GM19238 (cell line): Measurements from ENCODE around the gene IL4R.

Source experiments
- DNase-seq: peaks from one replicate; pipeline ENCODE4 v3.0.0; 2011; ENCODE audit warnings: low spot score; ENCODE audit not compliant: insufficient read length

Gene IL4R

GRCh38 chr16:27314161-27314723 lies 468 bp downstream of the IL4R start:
- no peak for DNase-seq

GRCh38 chr16:27314986-27315332 lies 1.2 kb downstream of the IL4R start:
- DNase-seq: no peak

- DNase-seq: no peak
These were observed 1.7 kb downstream of the IL4R start for GRCh38 chr16:27315333-27316037.

GRCh38 chr16:27316038-27316680 lies 2.4 kb downstream of the IL4R start:
- no peak for DNase-seq

DNA sequence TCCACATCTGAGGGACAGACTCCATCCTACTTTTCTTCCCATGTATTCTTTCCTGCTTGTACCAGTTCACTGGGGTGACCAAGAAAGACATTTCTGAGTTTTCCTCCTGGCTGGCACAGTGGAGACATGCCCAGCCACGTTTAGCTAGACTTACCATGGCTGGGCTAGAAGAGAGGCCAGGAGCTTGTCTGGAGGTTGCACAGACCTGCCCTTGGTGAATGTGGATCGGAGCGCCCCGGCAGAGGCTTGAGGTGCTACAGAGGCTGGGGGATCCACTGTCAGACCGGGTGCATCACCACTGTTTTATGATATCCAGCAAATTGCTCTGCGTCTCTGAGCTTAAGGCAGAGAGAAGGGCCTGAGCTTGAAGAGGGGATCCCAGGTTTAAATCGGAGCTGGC lies 3.5 kb downstream of the IL4R start:
- DNase-seq: no peak

DNA sequence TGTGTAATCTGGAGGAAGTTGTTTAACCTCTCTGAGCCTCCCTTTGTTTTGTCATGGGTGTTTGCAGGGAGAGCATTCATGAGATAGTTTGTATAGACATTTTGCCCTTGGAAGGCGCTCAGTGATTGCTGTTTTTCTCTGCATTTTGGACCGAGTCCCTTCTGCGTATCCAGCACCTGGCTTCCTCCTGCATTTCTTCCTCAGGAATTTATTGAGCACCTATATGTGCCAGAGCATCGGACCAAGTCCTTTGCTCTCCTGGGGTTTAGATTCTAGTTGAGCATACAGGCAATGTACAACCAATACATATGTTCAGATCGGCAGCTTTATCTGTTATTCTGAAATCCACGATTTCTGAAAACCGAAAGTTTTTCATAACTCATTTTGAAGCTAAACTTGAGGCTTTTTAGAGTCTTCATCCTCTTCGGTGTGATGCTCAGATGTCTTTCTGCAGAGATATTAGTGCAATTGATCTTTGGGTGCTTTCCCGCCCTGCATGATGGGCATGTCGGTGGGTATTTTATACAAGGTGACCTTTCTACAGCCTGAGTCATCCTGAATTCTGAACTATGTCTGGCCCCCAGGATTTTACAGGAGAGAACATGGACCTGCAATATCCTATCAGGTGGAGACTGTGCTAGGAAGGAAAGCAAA lies 4.1 kb downstream of the IL4R start:
- DNase-seq: no peak

GRCh38 chr16:27318392-27319256 lies 4.8 kb downstream of the IL4R start:
- peak; percentile 30 for DNase-seq

DNA sequence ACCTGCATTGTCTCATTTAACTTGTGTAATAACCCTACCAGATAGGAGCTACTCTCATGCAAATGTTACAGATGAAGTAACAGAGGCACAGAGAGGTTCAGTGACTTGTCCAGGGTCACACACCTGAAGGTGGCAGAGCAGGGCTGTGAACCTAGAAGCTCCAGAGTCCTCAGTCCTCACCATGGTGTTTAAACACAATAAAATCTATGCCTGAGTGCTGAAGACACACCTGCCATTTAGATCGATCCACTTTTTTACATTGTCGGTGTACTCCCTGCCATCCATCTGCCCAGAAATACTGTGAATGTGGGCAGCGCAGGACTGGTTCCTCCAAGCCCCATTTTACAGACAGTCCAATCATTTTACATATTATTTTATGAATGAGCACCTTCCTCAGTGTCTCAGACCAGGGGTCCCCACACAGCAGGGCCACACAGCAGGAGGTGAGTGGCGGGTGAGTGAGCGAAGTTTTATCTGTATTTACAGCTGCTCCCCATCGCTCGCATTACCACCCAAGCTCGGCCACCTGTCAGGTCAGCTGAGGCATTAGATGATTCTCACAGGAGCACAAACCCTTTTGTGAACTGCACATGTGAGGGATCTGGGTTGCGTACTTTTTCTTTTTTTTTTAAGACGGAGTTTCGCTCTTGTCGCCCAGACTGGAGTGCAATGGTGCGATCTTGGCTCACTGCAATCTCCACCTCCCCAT lies 5.6 kb downstream of the IL4R start:
- DNase-seq: no peak

- no peak for DNase-seq
These were observed 6.7 kb downstream of the IL4R start for GRCh38 chr16:27320261-27321012.

- DNase-seq: no peak
These were observed 7.5 kb downstream of the IL4R start for GRCh38 chr16:27321013-27321915.

DNA sequence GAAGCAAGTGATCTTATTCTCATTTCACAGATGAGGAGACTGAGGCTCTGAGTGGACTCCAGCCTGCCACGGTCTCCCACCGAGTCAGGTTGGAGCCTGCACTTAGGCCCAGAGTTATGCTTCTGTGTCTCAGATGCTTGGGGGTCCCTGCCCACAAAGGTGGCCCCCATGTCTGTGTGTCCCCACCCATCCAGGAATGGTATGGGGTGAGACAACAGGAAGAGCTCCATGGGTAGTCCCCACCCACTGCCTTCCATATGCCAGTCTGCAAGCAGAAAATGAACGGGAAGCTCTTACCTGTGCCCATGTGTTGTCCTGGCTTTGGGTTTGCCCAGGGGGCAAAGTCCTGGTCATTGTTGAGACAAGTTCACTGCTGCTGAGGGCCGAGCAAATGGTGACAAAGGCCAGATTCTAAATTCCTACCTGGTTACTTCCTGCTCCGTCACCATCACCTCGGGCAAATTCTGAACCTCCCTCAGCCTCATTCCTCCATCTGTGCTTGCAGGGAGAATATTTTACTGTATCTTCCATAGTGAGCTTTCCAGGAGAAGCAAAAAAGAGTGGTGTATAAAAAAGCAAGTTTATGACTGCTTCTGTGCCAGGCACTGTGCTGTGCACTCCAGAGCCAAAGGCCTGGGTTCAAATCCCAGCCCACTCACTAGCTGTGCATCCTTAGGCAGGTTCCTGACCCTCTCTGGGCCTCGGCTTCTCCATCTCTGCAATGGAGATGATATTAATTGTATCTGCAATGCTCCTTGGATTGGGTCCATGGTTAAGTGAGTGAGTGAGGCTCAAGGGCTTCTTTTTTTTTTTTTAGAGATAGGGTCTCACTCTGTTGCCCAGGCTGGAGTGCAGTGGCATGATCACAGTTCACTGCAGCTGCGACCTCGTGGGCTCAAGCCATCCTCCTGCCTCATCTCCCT lies 9.3 kb downstream of the IL4R start:
- DNase-seq: no peak

GRCh38 chr16:27323781-27324561 lies 10.2 kb downstream of the IL4R start:
- DNase-seq: no peak

GRCh38 chr16:27324851-27325301 lies 11.1 kb downstream of the IL4R start:
- no peak for DNase-seq

DNA sequence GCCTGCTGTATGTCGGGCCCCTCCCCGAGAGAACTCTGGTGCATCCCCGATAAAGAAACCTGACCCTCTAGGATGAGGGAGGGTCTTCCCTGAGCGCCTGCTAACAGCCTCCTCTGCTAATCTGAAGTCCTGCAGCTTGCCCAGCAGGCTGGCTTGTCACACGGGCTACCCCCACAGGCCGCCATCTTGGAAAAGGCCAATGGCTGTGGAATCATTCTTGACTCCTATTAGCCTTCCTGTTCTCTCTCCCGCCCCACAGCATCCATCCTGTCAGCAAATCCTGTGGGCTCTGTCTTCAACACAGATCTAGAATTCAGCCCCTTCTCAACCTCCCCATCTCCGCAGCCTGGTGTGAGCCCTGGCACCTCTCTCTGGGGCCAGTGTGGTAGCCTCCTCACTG lies 12.0 kb downstream of the IL4R start:
- DNase-seq: no peak

DNA sequence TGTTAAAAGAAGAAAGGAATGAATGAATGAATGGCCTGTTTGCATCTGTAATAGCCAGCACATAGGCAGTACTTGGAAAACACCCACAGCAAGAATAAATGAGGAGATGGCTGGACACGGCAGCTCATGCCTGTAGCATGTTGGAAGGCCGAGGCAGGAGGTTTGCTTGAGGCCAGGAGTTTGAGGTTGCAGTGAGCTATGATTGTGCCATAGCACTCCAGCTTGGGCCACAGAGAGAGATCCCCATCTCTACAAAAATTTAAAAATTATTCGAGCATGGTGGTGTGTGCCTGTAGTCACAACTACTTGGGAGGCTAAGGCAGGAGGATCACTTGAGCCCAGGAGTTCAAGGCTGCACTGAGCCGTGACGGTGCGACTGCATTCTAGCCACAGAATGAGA lies 12.5 kb downstream of the IL4R start:
- no peak for DNase-seq

GRCh38 chr16:27326738-27327585 lies 13.2 kb downstream of the IL4R start:
- peak; percentile 53 for DNase-seq
